NCI-H345 treated with DMSO at 0.1 percent for 48 hours (cell line): ENCODE data around the gene CLEC7A.

Experiments used
- DNase-seq: peaks from one replicate; lab custom pipeline; 2025; ENCODE audit not compliant: unreplicated experiment; lab: John Stamatoyannopoulos, UW

Gene CLEC7A

GRCh38 chr12:10130042-10130441, at the start of gene CLEC7A:
Gene CLEC7A (minus strand): TSS chr12:10130199. CDS start chr12:10130082, 117 bp downstream.
- DNase-seq = no peak

- DNase-seq = no peak
These were observed 49.8 kb upstream of the CLEC7A start for GRCh38 chr12:10179776-10180181.

- DNase-seq = no peak
These were observed 48.8 kb upstream of the CLEC7A start, which contains the start of gene TMEM52B for GRCh38 chr12:10178821-10179220. Gene TMEM52B (plus strand): TSS chr12:10179032. CDS start chr12:10179575, 543 bp downstream.

GRCh38 chr12:10175846-10176636, 46.0 kb upstream of the CLEC7A start:
- no peak for DNase-seq

- no peak for DNase-seq
These were observed 45.1 kb upstream of the CLEC7A start for GRCh38 chr12:10174986-10175614.

GRCh38 chr12:10171973-10172728, 42.2 kb upstream of the CLEC7A start, which contains the start of gene OLR1:
Gene OLR1 (minus strand): TSS chr12:10172132. CDS start chr12:10172077, 55 bp downstream.
- no peak for DNase-seq

GRCh38 chr12:10170216-10170615, 40.2 kb upstream of the CLEC7A start:
- no peak for DNase-seq

- DNase-seq = no peak
These were observed 39.1 kb upstream of the CLEC7A start for GRCh38 chr12:10169104-10169503.

- DNase-seq = no peak
These were observed 37.6 kb upstream of the CLEC7A start for GRCh38 chr12:10167599-10167998.

- DNase-seq = no peak
These were observed 35.4 kb upstream of the CLEC7A start for GRCh38 chr12:10165421-10165820.

- no peak for DNase-seq
These were observed 33.1 kb upstream of the CLEC7A start for GRCh38 chr12:10163084-10163483.

- no peak for DNase-seq
These were observed 30.8 kb upstream of the CLEC7A start for GRCh38 chr12:10160617-10161385.

GRCh38 chr12:10159280-10159679, 29.3 kb upstream of the CLEC7A start:
- no peak for DNase-seq

GRCh38 chr12:10158406-10158805, 28.4 kb upstream of the CLEC7A start:
- no peak for DNase-seq

GRCh38 chr12:10155966-10156365, 26.0 kb upstream of the CLEC7A start:
- no peak for DNase-seq

- DNase-seq = no peak
These were observed 24.1 kb upstream of the CLEC7A start for GRCh38 chr12:10154145-10154496.

- peak; percentile 64 for DNase-seq
These were observed 23.5 kb upstream of the CLEC7A start for GRCh38 chr12:10153271-10154144.

- DNase-seq = no peak
These were observed 21.6 kb upstream of the CLEC7A start for GRCh38 chr12:10151621-10152020.

GRCh38 chr12:10147714-10148403, 17.9 kb upstream of the CLEC7A start:
- DNase-seq = no peak
